Activated T-cell treated with anti-CD3 and anti-CD28 coated beads for 4 hours (primary cell): ENCODE data around the gene RTN4RL1.
"Not testable (repeated sequence)": the region's sequence is repeated elsewhere in the genome, so short reads cannot be mapped to it uniquely, and the experiment has no call there.

Experiments used
- DNase-seq: peaks from one replicate; pipeline ENCODE4 v3.0.0-alpha.2; 2020

RTN4RL1 gene

GRCh38 chr17:1997927-1998742 is 27.0 kb downstream of the RTN4RL1 start:
- no peak for DNase-seq

GRCh38 chr17:1997289-1997926 is 27.7 kb downstream of the RTN4RL1 start:
- DNase-seq, result no peak

GRCh38 chr17:1996800-1997288 is 28.3 kb downstream of the RTN4RL1 start:
- no peak for DNase-seq

- DNase-seq, result no peak
Observed at GRCh38 chr17:1995907-1996799, 29.0 kb downstream of the RTN4RL1 start.

GRCh38 chr17:1995321-1995892 is 29.7 kb downstream of the RTN4RL1 start:
- DNase-seq, result no peak

- no peak for DNase-seq
Observed at GRCh38 chr17:1994707-1995106, 30.4 kb downstream of the RTN4RL1 start.

GRCh38 chr17:1992541-1992940 is 32.6 kb downstream of the RTN4RL1 start:
- no peak for DNase-seq

- DNase-seq, result no peak
Observed at GRCh38 chr17:1989135-1989534, 36.0 kb downstream of the RTN4RL1 start.

GRCh38 chr17:1986783-1987451 is 38.2 kb downstream of the RTN4RL1 start:
- no peak for DNase-seq

GRCh38 chr17:1985686-1986085 is 39.4 kb downstream of the RTN4RL1 start:
- no peak for DNase-seq

GRCh38 chr17:1985093-1985492 is 40.0 kb downstream of the RTN4RL1 start:
- no peak for DNase-seq

GRCh38 chr17:1982793-1983366 is 42.3 kb downstream of the RTN4RL1 start:
- not testable (repeated sequence) for DNase-seq

GRCh38 chr17:1980665-1981250 is 44.4 kb downstream of the RTN4RL1 start:
- DNase-seq, result no peak

- no peak for DNase-seq
Observed at GRCh38 chr17:1979182-1979985, 45.8 kb downstream of the RTN4RL1 start.

- DNase-seq, result no peak
Observed at GRCh38 chr17:1978396-1978949, 46.7 kb downstream of the RTN4RL1 start.

GRCh38 chr17:1977583-1978395 is 47.3 kb downstream of the RTN4RL1 start:
- no peak for DNase-seq

- no peak for DNase-seq
Observed at GRCh38 chr17:1976683-1977064, 48.5 kb downstream of the RTN4RL1 start.

GRCh38 chr17:1976000-1976682 is 49.0 kb downstream of the RTN4RL1 start:
- no peak for DNase-seq

- no peak for DNase-seq
Observed at GRCh38 chr17:1975573-1975972, 49.6 kb downstream of the RTN4RL1 start.
